GM12865 (cell line): Measurements from ENCODE around the gene ZNF248.
"Not testable (repeated sequence)": the region's sequence is repeated elsewhere in the genome, so short reads cannot be mapped to it uniquely, and the experiment has no call there.

Experiments used
- DNase-seq: peaks from one replicate; pipeline ENCODE4 v3.0.0; 2010; ENCODE audit warnings: low read depth
- H3K4me3 ChIP-seq: 2 replicates; pipeline ENCODE4 v1.5.1; 2011; ENCODE audit warnings: mild to moderate bottlenecking, low read depth, low read length, control low read depth
- CTCF ChIP-seq: IDR thresholded peaks from 2 replicates; pipeline ENCODE4 v1.5.1; 2011; ENCODE audit warnings: low read length, control low read depth, low read depth, inconsistent platforms; ENCODE audit not compliant: insufficient read depth; ENCODE audit errors: missing control alignments

ZNF248 gene

GRCh38 chr10:37754538-37755323 is 102.7 kb downstream of the ZNF248 start:
- TF ChIP-seq CTCF: peak; percentile 52
- no peak overlapping the region for H3K4me3 ChIP-seq
- DNase-seq: peak; percentile 29

DNA sequence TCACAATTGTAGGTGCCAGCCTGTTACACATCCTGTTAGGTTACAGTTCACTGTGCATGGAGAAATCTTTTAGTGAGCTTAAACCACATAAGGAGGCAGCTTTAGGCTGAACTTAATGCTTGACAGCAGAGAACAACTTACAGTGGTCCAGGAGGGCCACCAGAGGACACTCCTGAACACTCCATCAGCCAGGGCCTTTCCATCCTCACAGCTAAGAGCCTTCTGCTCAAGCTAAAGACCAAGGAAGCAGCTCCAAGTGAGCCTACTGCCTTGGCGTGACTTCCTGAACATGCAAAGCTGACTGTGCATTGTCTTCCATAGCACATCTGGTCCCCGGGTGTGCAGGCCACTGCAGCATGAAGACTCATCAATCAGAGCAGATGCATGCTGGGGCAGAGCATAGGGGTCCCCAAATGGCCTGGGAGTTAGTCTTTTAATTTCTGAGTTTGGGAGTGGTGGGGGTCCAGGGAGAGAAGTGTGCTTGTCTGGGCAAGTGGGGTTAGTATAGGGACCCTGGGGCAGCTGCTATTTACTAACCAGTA is 105.0 kb downstream of the ZNF248 start:
- no peak for TF ChIP-seq CTCF
- DNase-seq: no peak

GRCh38 chr10:37748170-37748569 is 109.2 kb downstream of the ZNF248 start:
- TF ChIP-seq CTCF: no peak
- no peak for DNase-seq
- no peak overlapping the region for H3K4me3 ChIP-seq

More for the DNA sequence above, 105.0 kb downstream of the ZNF248 start:
- H3K4me3 ChIP-seq: no peak overlapping the region

DNA sequence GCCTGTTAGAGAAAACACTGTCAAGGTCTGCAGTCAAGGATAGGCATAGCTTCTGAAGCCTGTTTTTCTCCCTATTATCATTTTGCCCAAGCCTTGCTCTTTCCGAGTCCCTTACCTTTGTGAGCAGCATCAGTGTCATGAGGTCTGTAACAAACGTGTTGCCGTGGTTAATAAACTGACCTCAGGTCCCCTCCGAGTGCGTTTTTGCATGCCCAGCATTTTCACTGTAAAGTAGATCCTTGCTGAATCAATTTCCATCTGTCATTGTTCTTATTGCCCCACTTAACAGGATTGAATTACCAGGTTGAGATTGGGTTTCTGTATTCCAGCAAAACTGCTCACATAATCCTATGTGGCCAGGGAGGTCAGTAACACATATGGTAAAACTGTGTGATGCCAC is 110.3 kb downstream of the ZNF248 start:
- no peak for DNase-seq
- no peak overlapping the region for H3K4me3 ChIP-seq
- no peak for TF ChIP-seq CTCF

GRCh38 chr10:37741831-37742230 is 115.6 kb downstream of the ZNF248 start:
- TF ChIP-seq CTCF: no peak
- H3K4me3 ChIP-seq: no peak overlapping the region
- DNase-seq: no peak

DNA sequence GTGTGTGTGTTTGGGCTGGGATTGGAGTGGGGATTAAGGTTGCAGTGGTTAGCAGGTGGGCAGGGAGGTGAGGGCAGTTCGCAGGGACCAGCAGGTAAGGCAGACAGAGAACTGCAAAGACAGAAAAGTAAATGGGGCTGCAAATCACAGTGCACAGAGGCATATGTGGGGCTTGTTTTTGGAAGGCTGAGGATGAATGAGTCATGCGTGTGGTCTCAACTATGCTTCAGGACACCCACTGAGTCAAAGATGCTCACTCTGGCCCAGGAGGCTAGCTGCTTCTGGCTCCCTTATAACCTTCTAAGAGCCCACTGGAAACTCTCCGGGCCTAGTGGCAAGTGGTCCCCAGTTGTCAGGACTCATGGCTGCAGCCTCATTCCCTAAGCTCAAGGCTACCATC is 118.2 kb downstream of the ZNF248 start:
- TF ChIP-seq CTCF: no peak
- no peak overlapping the region for H3K4me3 ChIP-seq
- DNase-seq: no peak

- H3K4me3 ChIP-seq, DNase-seq: not testable (repeated sequence)
Observed at GRCh38 chr10:37738241-37738640, 119.2 kb downstream of the ZNF248 start.
